COR-L47 (cell line): ENCODE measurements around the gene CAMK2B.

Experiments used
- DNase-seq: peaks from one replicate; lab custom pipeline; 2025; lab: John Stamatoyannopoulos, UW

Gene CAMK2B

GRCh38 chr7:44257213-44257612, 68.2 kb downstream of the CAMK2B start:
- no peak for DNase-seq

DNA sequence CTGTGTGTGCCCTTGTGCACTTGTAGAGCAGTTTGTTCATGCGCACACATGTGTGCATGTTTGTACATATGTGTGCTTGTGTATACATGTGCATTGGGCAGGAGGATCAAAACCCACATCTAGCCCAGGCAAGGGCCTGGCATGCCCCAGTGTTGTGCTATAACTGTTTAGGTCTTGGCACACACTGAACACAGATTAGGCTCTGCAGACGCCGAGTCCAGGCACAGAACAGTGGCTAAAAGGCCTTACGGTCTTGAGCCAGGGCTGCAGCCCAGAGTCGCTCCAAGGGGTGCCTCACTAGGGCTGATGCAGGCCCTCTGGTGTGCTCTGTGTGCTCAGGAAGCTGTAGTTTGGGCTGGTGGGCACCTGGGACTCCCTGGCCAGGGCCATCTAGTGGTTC, 68.9 kb downstream of the CAMK2B start:
- no peak for DNase-seq

DNA sequence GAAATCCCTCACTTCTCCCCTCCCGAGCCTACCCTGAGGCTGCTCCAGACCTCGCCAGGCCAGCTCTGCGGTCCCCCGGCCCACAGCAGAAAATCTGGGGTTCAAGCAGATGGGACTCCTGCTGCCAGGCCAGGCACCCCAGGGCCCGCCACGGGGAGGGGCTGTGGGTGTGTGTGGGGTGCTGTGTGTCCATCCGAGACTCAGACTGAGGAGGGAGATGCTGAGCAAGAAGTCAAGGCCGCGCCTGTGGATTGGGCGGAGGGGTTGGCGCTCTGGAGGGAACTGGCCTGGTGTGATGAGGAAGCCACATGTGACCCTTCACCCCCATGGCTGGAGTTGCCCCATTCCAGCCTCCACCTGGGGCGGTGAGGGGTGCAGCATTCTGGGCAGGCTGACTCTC, 73.5 kb downstream of the CAMK2B start:
- DNase-seq: no peak

- no peak for DNase-seq
Measured at GRCh38 chr7:44251269-44251668, 74.1 kb downstream of the CAMK2B start.

- no peak for DNase-seq
Measured at GRCh38 chr7:44249639-44250234, 75.7 kb downstream of the CAMK2B start.

- DNase-seq: no peak
Measured at GRCh38 chr7:44247868-44248651, 77.3 kb downstream of the CAMK2B start.

DNA sequence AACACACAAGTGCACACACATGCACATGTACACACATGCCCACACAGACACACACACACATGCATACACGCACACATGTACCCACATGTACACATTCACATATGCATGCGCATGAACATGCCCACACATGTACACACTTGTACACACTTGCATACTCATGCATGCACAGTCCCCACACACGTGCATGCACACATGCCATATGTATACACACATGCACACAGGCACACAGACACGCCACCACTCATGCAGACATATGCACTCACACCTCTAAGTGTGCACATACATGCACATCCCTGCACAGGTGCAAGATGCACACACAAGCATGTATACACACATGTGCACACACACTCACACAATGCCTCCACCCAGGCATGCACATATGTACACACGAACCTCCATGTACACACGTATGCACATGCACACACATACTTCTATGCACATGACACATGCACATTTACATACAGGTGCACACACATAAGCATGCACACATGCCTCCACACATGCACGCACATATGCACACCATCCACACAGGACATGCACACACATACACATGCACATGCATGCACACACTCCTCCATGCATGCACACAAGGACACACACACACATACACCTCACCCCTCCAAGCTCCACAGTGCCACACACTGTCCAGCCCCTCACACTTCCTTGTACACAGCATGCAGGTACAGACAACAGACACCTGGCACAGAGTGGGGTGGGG, 78.8 kb downstream of the CAMK2B start:
- no peak for DNase-seq

DNA sequence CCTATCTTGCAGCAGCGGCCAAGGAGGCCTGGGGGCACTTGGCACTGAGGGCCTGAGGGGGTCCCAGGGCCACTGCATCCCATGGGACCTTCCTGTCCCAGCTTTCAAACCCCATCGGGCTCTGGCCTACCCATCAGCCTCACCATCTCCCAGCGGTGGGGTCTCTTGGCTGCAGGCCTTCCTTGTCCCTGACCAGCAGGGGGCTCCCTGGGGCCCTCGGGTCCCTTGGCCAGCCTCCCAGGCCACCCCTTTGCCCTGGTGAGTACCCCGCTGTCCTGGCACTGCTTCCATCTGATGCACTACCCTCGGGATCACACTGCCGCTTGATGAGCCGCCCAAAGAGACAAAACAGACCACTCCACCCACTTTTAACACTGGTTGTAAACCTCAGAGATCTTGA, 81.1 kb downstream of the CAMK2B start:
- DNase-seq: no peak

- DNase-seq: no peak
Measured at GRCh38 chr7:44242091-44242490, 83.3 kb downstream of the CAMK2B start.

GRCh38 chr7:44240983-44241510, 84.3 kb downstream of the CAMK2B start:
- DNase-seq: peak; percentile 76

DNA sequence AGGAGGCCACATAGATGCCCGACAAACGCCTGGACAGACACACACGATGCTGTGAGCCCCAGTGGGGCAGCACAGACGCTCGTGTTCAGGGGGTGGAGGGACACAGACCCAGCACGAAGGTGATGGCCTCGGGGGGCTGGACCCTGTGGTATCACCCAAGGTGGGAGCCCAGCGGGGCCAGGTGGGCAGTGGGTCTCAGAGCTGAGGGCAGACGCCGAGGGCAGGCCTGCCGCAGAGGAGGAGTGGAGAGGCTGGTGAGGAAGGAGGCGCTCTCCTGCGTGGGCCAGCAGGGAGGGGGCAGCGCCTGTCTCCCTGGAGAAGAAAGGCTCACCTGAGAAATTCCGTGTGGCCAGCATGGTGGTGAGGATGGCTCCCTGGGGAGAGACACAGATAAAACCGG, 85.0 kb downstream of the CAMK2B start:
- DNase-seq: no peak

DNA sequence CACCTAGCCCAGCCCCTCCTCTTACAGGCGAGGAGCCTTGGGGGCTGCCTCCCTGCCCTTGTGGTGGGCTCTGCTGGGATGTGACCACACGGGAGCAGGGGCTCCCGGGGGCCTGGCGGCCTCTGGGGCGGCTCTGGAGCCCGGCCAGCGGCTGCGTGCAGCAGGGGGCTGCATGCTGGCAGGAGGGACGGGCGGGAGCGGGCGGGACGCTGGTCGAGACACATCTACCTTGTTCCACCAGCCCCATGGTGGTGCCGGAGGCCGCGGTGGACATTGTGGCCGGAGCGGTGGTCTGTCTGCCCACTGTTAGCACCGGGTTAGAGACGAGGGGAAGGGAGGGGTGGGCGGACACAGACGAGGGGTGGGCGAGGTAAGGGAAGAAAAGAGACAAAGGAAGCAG, 86.0 kb downstream of the CAMK2B start:
- no peak for DNase-seq

DNA sequence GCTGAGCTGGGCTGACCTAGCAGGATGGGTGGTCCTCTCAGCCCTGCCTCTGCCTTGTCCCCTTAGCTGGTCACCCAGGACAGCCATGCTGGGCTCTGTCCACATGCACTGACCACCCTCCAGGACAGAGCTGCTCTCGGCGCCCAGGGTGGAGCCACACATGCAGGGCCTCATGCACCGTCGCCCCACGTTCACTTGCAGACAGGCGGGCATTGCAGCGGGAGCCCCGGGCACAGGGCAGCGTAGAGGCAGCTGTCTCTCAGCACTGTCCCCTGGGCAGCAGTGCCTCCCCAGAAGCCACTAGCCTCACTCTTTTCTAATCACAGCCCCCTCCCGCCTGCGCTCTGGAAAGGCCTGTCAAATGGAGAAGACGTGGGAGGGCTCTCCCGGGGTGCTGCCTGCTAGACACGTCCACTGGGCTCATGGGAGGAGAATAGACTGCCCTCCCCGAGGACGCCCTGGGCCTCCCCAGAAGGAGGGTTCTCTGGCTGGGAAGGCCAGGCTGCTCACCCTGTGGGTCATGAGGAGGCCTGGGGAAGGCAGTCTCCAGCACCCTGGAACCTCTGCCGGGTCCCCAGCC, 87.2 kb downstream of the CAMK2B start:
- DNase-seq: no peak

- DNase-seq: no peak
Measured at GRCh38 chr7:44237696-44238095, 87.7 kb downstream of the CAMK2B start.

DNA sequence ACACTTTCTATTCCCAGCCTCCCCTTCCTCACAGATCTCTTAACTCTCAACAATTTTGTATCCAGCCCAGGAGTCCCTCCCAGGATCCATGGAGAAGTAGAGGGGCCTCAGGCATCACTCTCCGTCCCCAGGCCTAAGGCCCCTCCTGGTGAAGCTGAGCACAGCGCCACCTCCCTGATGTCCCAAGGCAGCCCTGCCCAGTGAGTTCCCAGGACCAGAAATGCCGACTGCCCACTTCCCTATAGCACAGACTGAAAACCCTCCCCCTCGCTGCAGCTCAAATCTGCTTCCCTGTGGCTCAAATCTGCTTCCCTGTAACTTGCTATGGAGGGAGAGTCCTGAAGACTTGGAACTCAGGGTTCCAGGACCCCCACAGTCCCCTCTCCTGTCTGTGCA, 89.1 kb downstream of the CAMK2B start:
- no peak for DNase-seq

DNA sequence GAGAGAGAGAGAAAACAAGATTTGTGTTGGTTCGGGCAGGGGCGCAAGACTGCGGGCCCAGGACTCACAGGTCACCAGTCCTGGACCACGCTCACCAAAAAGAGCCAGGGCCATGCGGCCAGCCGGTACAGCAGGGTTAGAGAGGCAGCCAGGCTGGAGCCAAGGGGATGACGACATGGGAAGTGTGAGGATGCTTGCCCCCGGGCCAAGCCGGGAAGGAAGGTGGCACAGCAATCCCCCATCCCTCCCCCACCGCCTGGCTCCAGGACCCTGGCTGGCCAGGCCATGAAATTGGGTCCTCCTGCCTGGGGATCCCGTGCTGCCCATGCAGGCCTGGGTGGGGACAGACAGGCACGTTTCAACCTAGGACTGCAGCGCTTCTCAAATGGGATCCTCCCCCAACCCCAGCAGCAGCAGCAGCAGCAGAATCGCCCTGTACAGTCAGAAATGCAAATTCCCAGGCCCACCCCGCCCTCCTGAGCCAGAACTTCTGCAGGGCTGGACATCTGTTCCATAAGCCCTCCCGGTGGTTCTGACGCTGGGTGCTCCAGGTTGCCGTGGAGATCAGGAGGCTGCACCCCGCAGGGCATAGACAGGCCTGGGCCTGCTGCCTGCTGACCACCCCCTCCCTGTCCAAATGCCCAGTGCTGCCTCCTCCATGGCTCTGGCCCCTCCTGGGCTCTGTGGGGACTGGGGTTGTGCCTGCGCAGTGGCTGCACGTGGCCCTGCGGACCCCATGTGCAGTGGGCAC, 89.6 kb downstream of the CAMK2B start:
- peak; percentile 90 for DNase-seq

GRCh38 chr7:44235066-44235465, 90.3 kb downstream of the CAMK2B start:
- DNase-seq: no peak

GRCh38 chr7:44232901-44233715, 92.3 kb downstream of the CAMK2B start:
- DNase-seq: no peak

DNA sequence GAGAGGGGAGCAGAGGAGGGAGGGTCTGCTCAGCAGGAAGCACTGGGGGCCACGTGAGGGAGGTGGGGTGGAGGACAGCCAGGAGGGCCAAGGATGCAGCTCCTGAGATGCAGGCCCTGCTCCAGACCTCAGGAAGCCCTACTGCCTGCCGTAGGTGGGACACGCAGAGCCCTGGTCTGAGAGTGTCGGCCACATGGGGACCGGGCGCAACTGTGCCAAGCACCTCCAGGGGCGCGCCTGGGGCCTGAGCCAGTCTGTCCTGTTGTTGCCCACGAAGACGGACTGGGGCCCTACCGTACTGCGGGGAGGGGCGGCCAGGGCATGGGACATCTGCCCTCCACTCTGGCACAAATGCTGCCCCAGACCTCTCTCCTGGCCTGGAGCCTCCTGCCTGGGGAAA, 93.0 kb downstream of the CAMK2B start:
- DNase-seq: no peak

DNA sequence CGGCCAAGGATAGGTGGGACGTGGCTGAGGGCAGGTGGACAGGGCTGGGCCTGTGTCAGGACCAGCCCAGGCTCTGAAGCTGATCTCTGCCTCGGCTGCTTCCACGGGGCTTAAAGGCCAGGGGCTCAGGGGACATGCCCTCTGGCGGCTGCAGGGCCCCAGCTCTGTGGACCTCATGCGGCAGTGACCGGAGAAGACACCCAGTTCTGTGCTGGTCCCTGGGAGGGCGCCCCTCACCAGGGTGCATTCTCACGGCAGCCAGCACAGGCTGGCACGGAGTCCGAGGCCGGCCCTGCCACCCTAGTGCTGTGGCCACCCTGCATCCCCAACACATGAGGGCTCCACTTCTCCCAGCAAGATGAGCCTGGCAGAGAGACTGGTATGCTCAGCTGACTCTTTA, 94.3 kb downstream of the CAMK2B start:
- no peak for DNase-seq

DNA sequence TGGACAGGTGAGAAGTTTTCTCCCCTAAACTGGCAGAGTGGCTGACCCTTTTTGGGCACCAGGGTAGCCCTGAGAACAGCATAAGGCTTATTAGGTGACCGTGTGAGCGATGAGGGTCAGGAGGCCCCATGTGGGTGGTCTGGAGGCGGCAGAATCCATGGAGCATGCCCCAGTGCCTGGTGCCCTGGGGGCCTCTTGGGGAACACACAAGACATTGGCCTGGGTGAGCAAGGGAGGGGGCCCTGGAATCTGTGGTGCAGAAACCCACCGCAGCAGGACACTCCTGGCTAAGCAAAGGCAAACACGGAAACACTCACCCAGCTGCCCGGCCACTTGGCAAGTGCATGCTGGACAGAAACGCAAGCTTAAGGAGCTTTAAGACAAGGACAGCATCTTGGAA, 95.1 kb downstream of the CAMK2B start:
- no peak for DNase-seq
